Panc1 (cell line): ENCODE results near the gene OR51I2. TPM values are rescaled to one million over a fixed set of nuclear protein-coding genes. Genes with fewer than 3 reads are reported as not detected.

Source experiments
- ATAC-seq: fragments of 200-7000 bp; cut with Tn5 transposase; 2 replicates; pipeline ENCODE4 v1.9.1; 2020; ENCODE audit warnings: mild to moderate bottlenecking, moderate library complexity
- BruUV-seq: library from RNA; stranded (reverse); fragments of 400-500 nt; replicated peaks from 2 replicates; lab custom pipeline; 2021; lab: Mats Ljungman, UMichigan
- CTCF ChIA-PET: fragments of 300-600 bp; sonication (Branson Sonifier 250); formaldehyde crosslinking; loops from one replicate; lab custom pipeline; 2022; ENCODE audit warnings: antibody characterized with exemption; lab: Charles Lee
- POLR2A ChIA-PET: fragments of 300-600 bp; sonication (Branson Sonifier 250); formaldehyde crosslinking; loops from one replicate; lab custom pipeline; 2022; ENCODE audit warnings: antibody characterized with exemption; lab: Charles Lee
- DNase-seq: peaks from one replicate; pipeline ENCODE4 v3.0.0-alpha.2; 2010; ENCODE audit warnings: low read depth, low spot score
- H3K27ac ChIP-seq: 2 replicates; pipeline ENCODE4 v1.5.1; 2011; ENCODE audit warnings: mild to moderate bottlenecking, low read length, inconsistent platforms
- H3K27me3 ChIP-seq: fragments of 200-500 bp; sonication (Bioruptor generic); 2 replicates; pipeline ENCODE4 v1.6.0; 2014; ENCODE audit warnings: low read length, inconsistent platforms; ENCODE audit not compliant: control insufficient read depth, insufficient read depth
- H3K36me3 ChIP-seq: fragments of 200-500 bp; sonication (Bioruptor generic); 2 replicates; pipeline ENCODE4 v1.5.1; 2014; ENCODE audit warnings: inconsistent platforms, mild to moderate bottlenecking, low read length, moderate library complexity; ENCODE audit not compliant: control insufficient read depth, insufficient read depth
- H3K4me1 ChIP-seq: 2 replicates; pipeline ENCODE4 v1.5.1; 2011; ENCODE audit warnings: inconsistent platforms, mild to moderate bottlenecking, low read length, moderate library complexity; ENCODE audit not compliant: control insufficient read depth, insufficient read depth
- H3K4me3 ChIP-seq, 2 experiments: 2 replicates each; pipeline ENCODE4 v1.5.1; 2011 to 2012; ENCODE audit warnings: low read depth in 2 of 2, low read length in 2 of 2, mild to moderate bottlenecking in 2 of 2, inconsistent platforms in 1 of 2, moderate library complexity in 1 of 2
- H3K9me3 ChIP-seq: fragments of 200-500 bp; sonication (Bioruptor generic); 2 replicates; pipeline ENCODE4 v1.5.1; 2014; ENCODE audit warnings: low read depth, mild to moderate bottlenecking, inconsistent platforms, low read length, moderate library complexity; ENCODE audit not compliant: control insufficient read depth, insufficient read depth
- CTCF ChIP-seq: fragments of 450-650 bp; IDR thresholded peaks from 2 replicates; pipeline ENCODE4 v1.5.1; 2017; ENCODE audit warnings: mild to moderate bottlenecking
- POLR2AphosphoS5 ChIP-seq: IDR thresholded peaks from 2 replicates; pipeline ENCODE4 v1.6.1; 2012; ENCODE audit warnings: mild to moderate bottlenecking, low read depth, low read length, moderate library complexity
- SIN3A ChIP-seq: IDR thresholded peaks from 2 replicates; pipeline ENCODE4 v1.6.1; 2012; ENCODE audit warnings: low read depth, mild to moderate bottlenecking, low read length, moderate library complexity, borderline replicate concordance; ENCODE audit not compliant: insufficient read depth
- TCF7L2 ChIP-seq: IDR thresholded peaks from 2 replicates; pipeline ENCODE4 v1.6.1; 2011; ENCODE audit warnings: mild to moderate bottlenecking, low read depth, low read length, inconsistent platforms
- in situ Hi-C: cut with HindIII; loops from 2 replicates; pipeline ENCODE4 v1.10.0; 2016; ENCODE audit warnings: low sequenced_read_pairs, low pct_unique_long_range_greater_than_20kb
- intact Hi-C: fragments of 100-400 bp; cut with micrococcal nuclease; formaldehyde crosslinking; loops from one replicate; pipeline ENCODE4 v1.10.0; 2022; ENCODE audit not compliant: unreplicated experiment
- total RNA-seq: library from RNA; stranded (reverse); gene quantifications from one replicate; pipeline ENCODE4 v1.2.1, GENCODE V29; 2021; ENCODE audit not compliant: unreplicated experiment
- TF ChIP-seq, protein P1 (sequence below), 2 experiments: IDR thresholded peaks; 2 replicates each; pipeline ENCODE4 v1.6.1; 2011 to 2012; ENCODE audit warnings: low read depth in 2 of 2, control low read depth in 1 of 2, low read length in 1 of 2, mild to moderate bottlenecking in 1 of 2, moderate library complexity in 1 of 2; ENCODE audit not compliant: insufficient read depth in 1 of 2

Gene OR51I2
- total RNA-seq, 1 experiment from 2014 or later: not detected

- Histone ChIP-seq H3K9me3 (no peaks in the 10 kb centered on the region), H3K27me3 (no peaks in the 10 kb centered on the region), H3K36me3 (no peaks in the 10 kb centered on the region), H3K27ac (no peak overlapping the region), H3K4me1 (no peaks in the 10 kb centered on the region), H3K4me3 (no peak overlapping the region)
- BruUV-seq: no TSS peak
- intact Hi-C loops (no loop called here), in situ Hi-C loops (no loop called here)
- TF ChIP-seq SIN3A (no peak), CTCF (no peak), POLR2AphosphoS5 (no peak), TCF7L2 (no peak)
- TF ChIP-seq, protein P1, sequence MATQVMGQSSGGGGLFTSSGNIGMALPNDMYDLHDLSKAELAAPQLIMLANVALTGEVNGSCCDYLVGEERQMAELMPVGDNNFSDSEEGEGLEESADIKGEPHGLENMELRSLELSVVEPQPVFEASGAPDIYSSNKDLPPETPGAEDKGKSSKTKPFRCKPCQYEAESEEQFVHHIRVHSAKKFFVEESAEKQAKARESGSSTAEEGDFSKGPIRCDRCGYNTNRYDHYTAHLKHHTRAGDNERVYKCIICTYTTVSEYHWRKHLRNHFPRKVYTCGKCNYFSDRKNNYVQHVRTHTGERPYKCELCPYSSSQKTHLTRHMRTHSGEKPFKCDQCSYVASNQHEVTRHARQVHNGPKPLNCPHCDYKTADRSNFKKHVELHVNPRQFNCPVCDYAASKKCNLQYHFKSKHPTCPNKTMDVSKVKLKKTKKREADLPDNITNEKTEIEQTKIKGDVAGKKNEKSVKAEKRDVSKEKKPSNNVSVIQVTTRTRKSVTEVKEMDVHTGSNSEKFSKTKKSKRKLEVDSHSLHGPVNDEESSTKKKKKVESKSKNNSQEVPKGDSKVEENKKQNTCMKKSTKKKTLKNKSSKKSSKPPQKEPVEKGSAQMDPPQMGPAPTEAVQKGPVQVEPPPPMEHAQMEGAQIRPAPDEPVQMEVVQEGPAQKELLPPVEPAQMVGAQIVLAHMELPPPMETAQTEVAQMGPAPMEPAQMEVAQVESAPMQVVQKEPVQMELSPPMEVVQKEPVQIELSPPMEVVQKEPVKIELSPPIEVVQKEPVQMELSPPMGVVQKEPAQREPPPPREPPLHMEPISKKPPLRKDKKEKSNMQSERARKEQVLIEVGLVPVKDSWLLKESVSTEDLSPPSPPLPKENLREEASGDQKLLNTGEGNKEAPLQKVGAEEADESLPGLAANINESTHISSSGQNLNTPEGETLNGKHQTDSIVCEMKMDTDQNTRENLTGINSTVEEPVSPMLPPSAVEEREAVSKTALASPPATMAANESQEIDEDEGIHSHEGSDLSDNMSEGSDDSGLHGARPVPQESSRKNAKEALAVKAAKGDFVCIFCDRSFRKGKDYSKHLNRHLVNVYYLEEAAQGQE (IDR thresholded peaks at IDR 0.05; ENCODE audit: insufficient read depth in 1 of 2, low read depth in 2 of 2, low read length in 1 of 2): no peak
- DNase-seq (no peak), ATAC-seq (no peak)
- ChIA-PET CTCF (no interaction called here), POLR2A (no interaction called here)
These were observed 12.0 kb downstream of the OR51I2 start for GRCh38 chr11:5460983-5461621.

DNA sequence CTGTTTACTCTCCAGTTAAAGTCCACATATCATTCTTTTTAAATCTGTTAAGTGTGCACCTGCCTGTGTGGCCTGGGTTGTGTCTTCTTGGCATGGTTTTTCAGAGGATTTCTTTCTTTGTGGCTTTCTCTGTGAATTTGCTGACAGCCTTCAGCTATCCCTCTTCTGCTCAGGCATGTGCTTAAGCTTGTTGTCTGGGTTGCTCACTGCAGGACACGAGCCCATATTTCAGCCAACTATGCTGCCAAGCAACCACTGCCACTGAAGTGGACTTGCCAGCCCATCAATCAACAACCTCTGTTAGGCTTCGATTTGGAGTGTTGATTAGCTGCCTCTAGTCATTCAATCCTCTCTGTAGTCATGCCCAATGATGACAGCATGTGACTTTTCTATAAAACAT lies 18.4 kb downstream of the OR51I2 start:
- Histone ChIP-seq H3K4me3 (no peak overlapping the region), H3K27me3 (peaks cover 5% of the 10 kb centered on the region), H3K36me3 (no peaks in the 10 kb centered on the region), H3K9me3 (no peaks in the 10 kb centered on the region), H3K27ac (no peak overlapping the region), H3K4me1 (no peaks in the 10 kb centered on the region)
- CTCF ChIA-PET: no interaction called here
- ATAC-seq: no peak
- POLR2A ChIA-PET: no interaction called here
- in situ Hi-C loops: no loop called here
- intact Hi-C loops: no loop called here
- TF ChIP-seq TCF7L2 (no peak), CTCF (no peak), POLR2AphosphoS5 (no peak), SIN3A (no peak)
- TF ChIP-seq, protein P1 (IDR thresholded peaks at IDR 0.05; ENCODE audit: insufficient read depth in 1 of 2, low read depth in 2 of 2, low read length in 1 of 2): no peak
- DNase-seq: no peak
- no TSS peak for BruUV-seq
